Measurements from ENCODE around the gene PRKAG2.

PRKAG2 gene

DNA sequence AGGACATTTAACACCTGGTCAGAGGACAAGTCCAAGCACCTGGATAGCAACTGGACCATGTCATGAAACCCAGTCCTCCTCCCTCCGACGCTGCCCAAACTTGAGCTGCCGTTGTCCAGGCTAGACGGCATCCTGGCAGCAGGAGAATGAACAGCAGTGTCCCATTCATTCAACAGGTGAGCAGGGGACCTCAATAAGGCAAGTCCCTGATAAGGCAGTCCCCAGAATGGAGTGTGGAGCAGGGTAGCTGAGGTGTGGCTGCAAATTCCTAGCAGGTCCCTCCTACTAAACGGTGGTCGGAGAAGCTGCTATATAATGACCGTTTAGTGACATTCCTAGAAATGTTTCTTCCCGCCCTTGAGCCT, 169.8 kb downstream of the PRKAG2 start:
- TF ChIP-seq, protein P1, sequence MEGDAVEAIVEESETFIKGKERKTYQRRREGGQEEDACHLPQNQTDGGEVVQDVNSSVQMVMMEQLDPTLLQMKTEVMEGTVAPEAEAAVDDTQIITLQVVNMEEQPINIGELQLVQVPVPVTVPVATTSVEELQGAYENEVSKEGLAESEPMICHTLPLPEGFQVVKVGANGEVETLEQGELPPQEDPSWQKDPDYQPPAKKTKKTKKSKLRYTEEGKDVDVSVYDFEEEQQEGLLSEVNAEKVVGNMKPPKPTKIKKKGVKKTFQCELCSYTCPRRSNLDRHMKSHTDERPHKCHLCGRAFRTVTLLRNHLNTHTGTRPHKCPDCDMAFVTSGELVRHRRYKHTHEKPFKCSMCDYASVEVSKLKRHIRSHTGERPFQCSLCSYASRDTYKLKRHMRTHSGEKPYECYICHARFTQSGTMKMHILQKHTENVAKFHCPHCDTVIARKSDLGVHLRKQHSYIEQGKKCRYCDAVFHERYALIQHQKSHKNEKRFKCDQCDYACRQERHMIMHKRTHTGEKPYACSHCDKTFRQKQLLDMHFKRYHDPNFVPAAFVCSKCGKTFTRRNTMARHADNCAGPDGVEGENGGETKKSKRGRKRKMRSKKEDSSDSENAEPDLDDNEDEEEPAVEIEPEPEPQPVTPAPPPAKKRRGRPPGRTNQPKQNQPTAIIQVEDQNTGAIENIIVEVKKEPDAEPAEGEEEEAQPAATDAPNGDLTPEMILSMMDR (IDR thresholded peaks at IDR 0.05), result no peak

DNA sequence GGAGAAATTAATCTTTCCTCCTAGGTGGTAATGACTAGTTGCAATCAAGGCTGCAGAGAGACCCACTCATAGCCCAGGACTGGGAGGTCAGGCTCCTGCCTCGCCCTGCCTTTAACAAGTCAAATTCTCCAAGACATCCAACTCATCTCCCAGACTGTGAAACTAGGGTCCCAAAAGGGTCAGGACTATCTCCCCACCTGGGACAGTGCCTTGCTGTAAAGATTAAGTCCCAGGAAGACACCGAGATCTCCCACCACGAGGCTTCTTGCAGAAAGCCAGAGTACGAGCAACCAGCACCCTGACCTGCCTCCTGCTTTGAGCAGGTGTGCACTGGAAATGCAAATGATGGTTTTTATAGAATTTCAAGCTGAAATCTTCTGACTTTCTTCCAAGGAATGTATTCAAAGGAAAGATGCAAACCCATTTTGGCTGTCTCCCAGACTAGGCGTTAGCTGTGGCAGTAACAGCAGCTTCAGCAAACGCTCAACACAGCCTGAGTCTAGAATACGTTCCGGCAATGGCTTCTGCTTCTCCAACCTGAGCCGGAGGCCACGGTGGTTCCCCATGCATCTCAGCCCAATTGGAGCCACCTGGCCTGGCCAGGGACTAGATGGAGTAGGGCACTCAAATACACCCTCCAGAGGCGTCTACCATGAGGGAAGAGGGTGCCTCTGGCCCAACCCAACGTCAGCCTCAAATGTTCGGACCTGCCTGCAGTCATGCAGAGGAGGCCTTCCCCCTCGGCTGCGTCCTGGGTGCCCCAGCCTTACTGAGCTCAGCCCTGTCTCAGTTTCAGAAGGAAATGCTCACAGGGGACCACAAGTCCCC, 170.4 kb downstream of the PRKAG2 start:
- TF ChIP-seq, protein P1 (IDR thresholded peaks at IDR 0.05), result no peak

DNA sequence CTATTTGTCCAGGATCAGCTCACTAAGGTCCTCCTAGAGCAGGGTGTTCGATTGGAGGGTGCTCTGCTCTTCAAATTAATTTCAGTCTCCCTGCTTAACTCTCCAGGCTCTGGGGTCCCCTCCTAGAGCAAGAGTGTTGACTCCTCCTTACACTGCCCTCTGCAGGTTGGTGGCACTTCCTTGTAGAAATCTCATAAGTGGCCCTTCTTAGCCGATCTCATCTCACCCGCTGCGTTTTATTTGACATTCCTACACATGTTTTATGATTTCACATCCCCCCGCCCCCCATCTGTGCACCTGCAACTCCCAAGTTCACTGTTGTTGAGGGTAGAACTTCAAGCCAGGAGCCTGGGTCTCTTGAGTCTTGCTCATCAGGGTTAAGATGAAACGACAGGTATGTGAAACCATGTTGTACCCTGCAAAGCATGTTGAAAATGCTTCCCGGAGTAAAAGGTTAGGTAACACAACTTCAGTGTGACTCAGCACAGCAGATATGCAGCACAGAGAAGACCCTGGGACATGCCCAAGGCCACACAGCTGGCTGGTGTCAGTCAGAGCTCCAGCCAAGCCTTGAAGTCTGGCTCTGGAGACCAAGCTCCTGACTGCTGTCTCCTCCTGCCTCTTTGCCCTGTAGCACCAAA, 171.2 kb downstream of the PRKAG2 start:
- TF ChIP-seq, protein P1 (IDR thresholded peaks at IDR 0.05), result peak; percentile 43

DNA sequence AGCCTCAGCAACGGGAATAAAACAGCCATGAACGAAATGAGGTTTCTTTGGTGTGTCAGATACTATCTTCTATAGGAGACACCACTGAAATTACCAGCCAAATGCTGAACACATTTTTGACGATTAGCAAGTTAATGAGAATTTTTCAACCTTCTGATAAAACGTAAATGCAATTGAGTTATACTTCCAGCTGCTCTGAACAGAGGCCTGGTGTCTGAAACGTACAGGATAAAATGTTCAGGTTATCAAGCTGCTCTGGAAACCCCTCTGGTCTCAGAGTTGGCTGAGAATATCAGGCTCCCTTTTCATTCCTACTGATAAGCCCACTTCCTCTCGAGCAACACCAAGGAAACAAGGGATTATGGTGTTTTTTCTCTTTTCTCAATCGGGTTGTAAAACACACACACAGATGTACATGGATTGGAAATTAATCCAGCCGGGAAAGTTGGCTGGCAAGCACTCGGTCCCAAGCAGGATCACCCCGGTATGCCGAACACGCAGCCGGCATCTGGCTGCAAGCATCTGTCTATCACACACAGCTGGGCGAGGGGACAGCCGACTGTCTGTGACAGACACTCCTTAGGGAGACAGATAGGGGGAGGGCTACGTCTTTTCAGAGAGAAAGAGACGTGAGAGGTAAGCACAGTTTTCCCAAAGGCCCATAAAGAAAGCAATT, 171.8 kb downstream of the PRKAG2 start:
- TF ChIP-seq, protein P1 (IDR thresholded peaks at IDR 0.05), result no peak

DNA sequence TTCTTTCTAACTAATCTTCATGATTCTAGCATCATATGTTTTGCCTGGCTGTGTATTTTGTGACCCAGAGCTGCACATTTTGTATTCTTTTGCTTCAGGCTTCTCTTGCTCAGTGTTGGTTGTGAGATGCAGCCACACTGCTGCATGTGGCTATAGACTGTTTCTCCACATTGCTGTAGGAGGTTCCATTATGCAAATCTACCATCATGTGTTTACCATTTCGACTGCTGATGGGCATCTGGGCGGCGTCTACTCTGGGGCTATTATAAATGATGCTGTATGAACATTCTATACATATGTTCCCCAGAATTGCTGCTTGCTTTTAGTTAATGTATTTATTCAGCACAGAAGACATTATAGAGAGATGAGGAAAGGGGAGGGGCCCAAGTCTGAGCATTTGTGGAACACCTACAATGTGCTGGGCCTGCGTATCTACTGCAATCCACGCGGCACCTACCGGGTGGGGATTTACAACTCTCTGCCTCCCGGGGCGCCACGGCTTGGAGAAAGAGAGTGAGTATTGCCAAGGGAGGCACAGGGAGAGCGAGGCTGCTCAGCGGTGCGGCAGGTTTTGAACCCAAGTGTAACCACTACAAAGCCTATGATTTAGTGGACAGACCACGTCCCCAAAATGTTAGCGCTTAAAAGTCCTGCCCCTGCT, 172.5 kb downstream of the PRKAG2 start:
- TF ChIP-seq, protein P1 (IDR thresholded peaks at IDR 0.05), result no peak

DNA sequence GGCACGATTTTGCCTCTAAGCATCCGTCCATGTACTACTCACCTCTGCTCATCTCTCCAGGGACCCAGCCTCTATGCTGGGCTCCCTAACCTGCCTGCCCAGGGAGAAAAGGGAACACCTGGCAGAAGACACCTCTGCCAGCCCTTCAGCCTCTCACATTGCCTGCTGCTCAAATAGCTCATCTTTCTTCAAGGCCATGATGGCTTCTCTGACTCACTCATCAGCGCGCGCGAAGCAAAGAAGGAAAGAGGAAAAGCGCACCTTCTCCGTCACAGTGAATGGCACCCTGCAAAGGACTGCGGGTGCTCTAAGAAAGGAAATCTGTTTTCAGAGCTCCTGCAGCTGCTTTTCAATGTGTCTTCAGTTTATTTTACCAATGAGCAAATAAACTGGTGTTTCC, 174.0 kb downstream of the PRKAG2 start:
- TF ChIP-seq, protein P1 (IDR thresholded peaks at IDR 0.05), result no peak

DNA sequence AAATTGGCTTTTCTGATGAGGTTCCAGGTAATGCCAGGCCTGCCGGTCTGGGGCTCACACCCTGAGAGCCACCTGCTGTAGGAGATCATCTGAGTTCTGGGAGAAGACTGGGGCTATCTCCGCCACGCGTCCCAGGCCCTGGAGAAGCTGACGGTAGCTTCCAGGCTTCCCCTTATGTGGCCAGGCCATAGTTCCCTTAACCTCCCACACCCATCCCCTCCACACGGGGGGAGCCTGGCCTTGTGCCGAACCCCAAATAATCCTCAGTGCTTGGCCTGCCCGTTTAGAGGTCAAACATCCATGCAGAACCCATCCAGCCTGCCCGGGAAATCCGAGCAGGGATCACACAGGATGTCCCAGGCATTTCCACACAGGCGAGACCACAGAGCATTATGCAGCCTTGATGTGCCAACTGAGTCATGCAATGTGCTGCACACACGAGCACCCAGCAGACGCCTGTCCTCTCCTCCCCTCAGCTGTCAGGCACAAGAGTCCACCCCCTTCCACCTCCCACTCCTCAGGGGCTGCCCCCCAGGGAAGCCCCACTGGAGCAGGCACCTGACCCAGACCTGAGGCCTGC, 176.2 kb downstream of the PRKAG2 start:
- TF ChIP-seq, protein P1 (IDR thresholded peaks at IDR 0.05), result no peak

All from LNCAP (cell line).